GM18951 (cell line): ENCODE measurements around the gene GNG12.

Source experiments
- POLR2A ChIP-seq: IDR thresholded peaks from 4 replicates; pipeline ENCODE4 v1.6.1; 2011; ENCODE audit warnings: mild to moderate bottlenecking; ENCODE audit not compliant: insufficient read length, insufficient read depth; ENCODE audit errors: extremely low read depth
- in situ Hi-C: fragments of 300-500 bp; cut with MboI; formaldehyde crosslinking; loops from one replicate; pipeline ENCODE4 v1.12.0; 2022; ENCODE audit warnings: low sequenced_read_pairs, mixed read lengths, inconsistent platforms; ENCODE audit not compliant: unreplicated experiment

The GNG12 gene

DNA sequence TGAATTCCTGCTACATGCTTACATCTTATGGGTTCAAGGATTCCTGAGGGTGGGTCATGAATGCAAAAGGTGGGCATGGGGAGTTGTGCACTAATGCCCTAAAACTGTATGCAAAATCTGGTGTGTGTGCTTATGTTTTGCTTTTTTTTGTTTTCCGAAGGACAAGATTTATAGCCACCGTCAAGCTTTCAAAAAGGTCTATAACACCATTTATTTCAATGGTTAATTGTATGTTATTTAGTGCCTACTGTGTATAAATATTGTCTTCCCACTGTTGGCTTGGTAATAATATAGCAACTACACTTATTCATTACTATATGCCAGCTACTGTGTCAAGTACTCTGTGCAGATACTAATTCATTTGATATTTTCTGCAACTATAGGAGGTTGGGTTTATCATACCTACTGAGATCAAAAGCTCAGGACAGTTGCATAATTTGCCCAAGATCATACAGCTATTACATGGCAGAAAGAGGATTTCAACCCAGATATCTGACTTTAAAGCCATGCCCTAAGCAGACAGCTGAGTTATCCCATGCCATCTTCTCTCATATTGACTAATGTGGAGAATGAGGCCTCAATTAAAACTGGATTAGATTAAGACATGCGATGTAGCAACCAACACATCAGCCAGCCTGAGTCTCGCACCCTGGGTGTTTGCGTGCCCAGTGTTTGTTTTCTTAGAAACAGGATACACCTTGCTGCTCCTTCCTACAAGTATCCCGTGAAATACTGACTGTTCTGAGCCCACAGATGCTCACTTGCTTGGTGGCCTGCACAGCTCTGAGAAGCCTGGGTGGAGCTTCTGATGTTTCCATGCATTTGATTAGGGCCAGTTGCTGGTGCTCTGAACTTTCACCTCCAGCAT is 113.7 kb downstream of the GNG12 start:
- no peak for TF ChIP-seq POLR2A

DNA sequence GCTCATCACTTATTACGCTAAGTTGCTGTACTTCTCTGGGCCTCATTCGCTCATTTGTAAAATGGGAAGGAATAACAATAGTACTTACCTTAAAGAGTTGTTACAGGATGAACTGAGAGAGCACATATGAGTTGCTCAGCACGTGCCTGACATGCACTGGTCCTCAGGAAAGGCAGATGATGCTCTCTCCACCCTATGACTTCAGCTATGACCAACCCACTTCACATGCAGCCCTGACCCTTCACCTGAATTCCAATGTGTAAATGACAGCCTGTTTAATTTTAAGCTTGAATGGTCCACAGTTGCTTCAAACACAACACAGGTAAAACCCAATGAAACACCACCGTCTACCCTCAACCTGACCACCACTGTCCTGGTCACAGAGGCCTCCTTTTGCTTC is 115.4 kb downstream of the GNG12 start:
- in situ Hi-C loops, result no loop called here
- TF ChIP-seq POLR2A, result no peak

More for the DNA sequence above, 113.7 kb downstream of the GNG12 start:
- in situ Hi-C loops, result no loop called here

DNA sequence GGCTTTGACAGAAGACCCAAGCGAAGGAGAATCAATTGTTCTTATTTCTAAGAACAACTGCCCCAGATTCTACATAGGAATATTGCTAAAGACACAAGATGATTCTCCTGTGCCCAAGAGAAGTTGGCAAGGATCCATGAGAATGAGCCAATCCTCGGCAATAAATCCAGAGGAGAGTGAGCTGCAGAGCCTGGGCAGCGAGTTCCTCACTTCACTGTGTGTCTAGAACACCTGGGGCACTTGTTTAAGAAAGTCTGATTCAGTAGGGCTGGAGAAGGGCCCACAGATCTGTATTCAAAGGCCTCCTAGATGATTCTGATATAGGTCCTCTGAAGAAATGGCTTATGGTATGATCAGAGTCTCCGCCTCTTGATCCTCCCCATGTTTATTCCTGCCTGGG is 116.5 kb downstream of the GNG12 start:
- in situ Hi-C loops, result no loop called here
- no peak for TF ChIP-seq POLR2A

DNA sequence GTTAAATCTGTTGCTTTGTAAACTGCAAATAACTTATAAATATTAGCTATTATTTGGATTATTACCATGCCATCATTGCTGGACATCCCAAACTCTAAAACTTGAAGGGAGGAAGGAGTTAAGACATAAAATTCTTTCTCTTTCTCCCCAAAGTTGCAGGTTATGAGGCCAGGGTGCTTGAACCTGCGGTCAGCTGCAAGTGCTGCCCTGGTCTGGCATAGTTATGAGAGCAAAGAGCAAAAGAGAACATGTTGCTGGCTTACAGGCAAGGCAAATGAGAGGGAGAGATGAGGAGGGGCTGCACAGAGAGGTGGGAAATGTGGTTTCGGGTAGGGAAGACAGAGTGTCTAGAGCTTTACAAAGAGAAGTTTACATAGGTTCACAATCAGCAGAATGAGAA is 117.4 kb downstream of the GNG12 start:
- no peak for TF ChIP-seq POLR2A
- in situ Hi-C loops, result no loop called here

DNA sequence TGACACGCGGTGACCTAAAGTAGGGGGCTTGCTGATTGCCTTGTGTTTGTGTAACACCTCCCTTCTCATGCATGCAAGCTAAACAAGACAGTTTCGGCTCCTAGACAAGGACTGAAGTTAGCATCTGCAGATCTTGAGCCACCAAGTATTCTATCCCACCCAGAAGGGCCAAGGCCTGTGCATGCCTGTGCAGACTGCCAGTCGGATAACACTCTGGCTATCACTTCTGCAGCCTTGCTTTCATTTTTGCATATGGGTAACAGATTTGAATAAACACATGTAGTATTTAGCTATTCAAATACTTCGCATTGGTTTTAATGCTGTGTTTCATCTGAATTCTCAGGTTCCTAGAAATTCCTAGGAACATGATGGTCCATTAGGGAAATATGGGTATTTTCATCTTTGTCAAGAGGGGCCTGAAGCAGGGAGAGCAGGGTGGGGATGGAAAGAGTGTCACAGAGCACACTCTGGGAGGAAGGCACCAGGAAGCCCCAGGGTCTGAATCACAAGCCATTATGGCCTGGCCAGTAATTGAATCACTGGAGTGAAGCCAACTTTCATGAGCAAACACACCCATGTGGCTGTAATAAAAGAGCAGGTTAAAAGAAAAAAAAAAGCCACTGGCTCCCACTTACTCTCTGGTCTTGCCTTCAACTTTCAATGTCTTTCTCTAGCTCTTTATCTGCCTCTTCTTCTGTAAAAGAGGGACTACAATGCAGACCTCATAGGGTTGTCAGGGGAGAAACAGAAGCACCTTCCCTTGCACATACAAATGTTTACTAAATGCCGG is 120.0 kb downstream of the GNG12 start:
- no peak for TF ChIP-seq POLR2A
- in situ Hi-C loops, result no loop called here

DNA sequence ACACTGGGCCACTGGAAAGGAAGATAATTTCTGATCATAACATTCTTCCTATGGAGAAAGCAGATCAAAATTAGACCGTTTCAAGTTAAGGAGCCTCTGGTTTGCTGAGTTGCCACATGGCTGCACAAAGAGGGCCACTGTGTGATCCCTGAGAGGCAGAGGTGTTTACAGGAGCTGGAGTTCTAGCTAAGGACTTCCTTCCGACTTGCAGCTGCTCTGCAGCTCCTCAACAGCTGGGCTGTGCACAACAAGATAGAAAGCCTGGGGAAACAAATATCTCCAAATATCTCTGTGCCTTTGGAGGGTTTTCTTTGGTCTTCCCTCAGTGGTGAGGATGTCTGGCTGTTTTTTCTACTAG is 121.4 kb downstream of the GNG12 start:
- no peak for TF ChIP-seq POLR2A
- in situ Hi-C loops, result no loop called here

DNA sequence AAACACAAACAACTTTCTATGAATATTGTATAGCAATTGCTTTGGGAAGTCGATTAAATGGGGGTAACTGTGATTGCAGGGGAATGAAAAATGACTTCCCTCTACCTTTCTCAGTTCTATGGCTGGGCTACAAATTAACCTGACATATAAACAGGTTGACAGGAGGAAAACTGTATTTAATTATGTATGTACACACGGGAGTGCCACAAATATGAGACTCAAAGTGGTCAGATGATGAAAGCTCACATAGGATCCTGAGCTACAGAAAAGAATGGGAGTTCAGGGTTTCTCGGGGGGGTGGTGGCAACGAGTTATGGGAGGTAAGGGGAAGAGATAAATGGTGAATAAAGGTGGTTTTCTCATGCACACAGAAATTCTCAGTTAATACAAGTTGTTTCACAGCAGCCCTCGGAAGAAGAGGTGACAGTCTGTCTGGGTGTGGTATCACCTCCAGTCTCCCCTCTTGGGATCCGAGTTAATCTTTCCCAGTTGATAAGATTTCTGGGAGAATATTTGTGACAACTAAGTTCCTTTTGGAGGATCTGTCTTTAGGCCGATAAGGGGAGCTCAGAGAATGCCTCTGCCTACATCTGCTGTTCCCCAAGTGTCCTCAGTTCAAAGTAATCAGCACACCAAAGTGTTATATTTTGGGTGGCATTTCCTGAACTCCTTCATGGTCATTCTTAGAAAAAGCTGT is 122.0 kb downstream of the GNG12 start:
- in situ Hi-C loops, result no loop called here
- no peak for TF ChIP-seq POLR2A

DNA sequence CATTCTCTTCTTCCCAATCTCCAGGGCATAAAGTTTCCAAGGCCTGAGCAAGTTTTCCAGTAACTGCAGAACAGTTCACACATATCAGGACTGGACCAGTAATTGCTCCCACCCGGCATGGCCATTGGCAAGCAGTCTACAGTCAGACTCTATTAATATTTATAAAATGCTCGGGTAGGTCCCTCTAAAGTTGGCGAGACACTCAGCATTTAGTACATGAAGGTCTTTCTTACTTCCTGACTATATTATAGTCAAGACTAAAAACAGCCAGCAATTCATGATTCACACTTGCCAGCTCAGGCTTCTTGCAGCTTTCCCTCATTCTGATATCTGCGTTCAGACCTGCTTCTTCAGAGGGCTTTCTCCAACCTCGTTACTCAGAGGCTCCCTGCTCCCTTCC is 122.8 kb downstream of the GNG12 start:
- no peak for TF ChIP-seq POLR2A
- in situ Hi-C loops, result no loop called here

DNA sequence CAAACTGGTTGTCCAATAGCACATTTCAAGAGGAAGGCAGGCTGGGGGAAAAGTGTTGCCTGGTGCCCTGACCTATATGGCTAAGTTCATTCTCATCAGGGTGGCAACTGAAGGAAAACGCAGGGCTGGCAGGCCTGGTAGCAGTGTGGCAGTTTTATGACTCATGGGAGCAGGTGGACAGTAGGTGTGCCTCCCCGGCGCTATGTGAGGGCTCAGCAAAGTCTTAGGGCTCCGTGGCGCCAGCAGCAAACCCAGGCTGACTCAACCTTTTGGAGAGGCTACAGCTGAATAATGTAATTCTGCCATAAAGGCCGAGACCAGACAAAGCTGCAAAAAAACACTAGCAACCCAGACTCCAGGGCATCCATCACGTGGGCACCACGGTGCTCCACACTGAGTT is 124.7 kb downstream of the GNG12 start:
- in situ Hi-C loops, result no loop called here
- no peak for TF ChIP-seq POLR2A

DNA sequence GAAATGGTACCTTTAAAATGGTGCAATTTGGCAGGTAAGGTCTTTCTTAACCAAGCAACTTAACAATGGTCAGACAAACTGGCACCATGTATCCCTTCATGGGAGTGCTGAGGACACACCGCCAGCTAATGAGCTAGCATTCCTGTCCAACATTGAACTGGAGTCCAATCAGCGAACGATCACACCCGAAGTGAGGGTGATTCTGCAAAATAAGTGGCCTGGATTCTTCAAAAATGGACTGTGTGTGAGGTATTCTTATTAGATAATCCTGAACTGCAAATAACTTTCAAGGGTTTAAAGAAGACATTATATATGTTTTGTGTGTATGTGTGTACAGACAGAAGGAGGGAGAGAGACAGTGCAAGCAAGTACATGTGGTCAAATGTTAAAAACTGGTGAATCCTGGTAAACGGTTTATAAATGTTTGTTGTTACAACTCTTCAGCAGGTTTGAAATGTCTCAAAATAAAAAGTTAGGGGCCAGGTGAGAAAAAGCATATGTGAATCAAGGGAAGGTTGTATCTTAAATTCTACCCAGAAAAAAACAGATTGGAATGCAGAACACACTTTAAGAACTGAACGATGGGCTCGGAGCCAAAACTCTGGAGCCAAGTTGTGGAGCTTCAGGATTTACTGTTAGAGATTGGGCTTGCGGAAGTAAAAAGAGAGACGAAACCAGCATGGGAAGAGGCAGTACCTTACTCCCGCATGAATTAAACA is 127.4 kb downstream of the GNG12 start:
- in situ Hi-C loops, result no loop called here
- TF ChIP-seq POLR2A, result no peak

DNA sequence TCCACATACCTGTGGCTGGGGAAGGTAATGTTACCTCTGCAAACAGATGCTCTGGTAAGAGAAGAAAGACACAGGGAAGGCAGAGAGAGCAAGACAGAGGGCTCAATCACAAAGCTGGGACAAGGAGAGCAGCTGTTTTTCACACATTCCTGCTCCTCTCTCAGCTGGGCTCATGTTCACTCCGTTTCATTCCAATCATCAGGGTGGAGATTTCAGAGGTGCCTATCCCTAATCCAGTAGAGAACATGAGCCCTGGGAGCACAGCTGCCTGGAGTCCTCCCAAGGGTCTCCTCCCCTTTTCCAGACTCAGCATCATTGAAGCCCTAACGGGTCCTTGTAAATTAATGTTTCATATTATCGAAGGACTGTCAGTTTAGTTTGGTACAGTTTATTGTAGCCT is 128.9 kb downstream of the GNG12 start:
- in situ Hi-C loops, result no loop called here
- no peak for TF ChIP-seq POLR2A

DNA sequence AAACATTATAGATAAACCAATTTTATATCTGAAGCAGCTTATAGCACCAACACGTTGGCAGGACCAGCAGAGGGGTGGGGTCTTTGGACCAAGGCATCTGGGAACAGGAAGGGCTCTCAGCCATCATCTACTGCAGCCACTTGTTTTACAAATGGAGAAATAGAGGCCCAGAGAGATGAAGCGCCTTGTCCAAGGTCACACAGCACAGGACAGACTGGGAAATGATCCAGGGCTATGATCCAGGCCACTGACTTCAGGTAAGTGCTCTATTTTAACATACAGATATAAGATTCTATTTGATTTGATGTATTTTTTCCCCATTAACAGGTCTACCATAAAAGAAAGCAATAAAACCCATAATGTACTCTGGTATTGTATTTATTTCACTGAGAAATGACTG is 131.4 kb downstream of the GNG12 start:
- in situ Hi-C loops, result no loop called here
- no peak for TF ChIP-seq POLR2A
